SH-SY5Y (cell line): ENCODE results near the gene RBM19.

Experiments
- GATA2 ChIP-seq: IDR thresholded peaks from 2 replicates; pipeline ENCODE4 v1.6.1; 2011; ENCODE audit warnings: mild to moderate bottlenecking, low read depth, low read length
- GATA3 ChIP-seq: IDR thresholded peaks from 2 replicates; pipeline ENCODE4 v1.6.1; 2011; ENCODE audit warnings: low read depth, mild to moderate bottlenecking, low read length, moderate library complexity

- TF ChIP-seq GATA3: no peak
- TF ChIP-seq GATA2: no peak
Measured at GRCh38 chr12:113867258-113867657, 98.9 kb downstream of the RBM19 start.
